HepG2 (cell line): ENCODE data around the gene CERT1. TPM values are rescaled to one million over a fixed set of nuclear protein-coding genes. Genes with fewer than 3 reads are reported as not detected.

Experiments used
- ATAC-seq: fragments of 200-7000 bp; cut with Tn5 transposase; 3 replicates; pipeline ENCODE4 v1.9.1; 2020; ENCODE audit warnings: mild to moderate bottlenecking, moderate library complexity
- BruUV-seq: library from RNA; stranded (reverse); fragments of 400-500 nt; replicated peaks from 2 replicates; lab custom pipeline; 2021; lab: Mats Ljungman, UMichigan
- CTCF ChIA-PET: fragments of 300-600 bp; formaldehyde crosslinking; extraction: SDS; loops from one replicate; lab custom pipeline; 2021; ENCODE audit warnings: low total read pairs, inconsistent platforms, low intra/inter-chr PET ratio; lab: Yijun Ruan, JAX
- POLR2A ChIA-PET: fragments of 350-600 bp; sonication (Branson Sonifier 250); formaldehyde crosslinking; loops from one replicate; lab custom pipeline; 2020; ENCODE audit warnings: antibody characterized with exemption, inconsistent platforms; lab: Yijun Ruan, JAX
- DNase-seq: peaks from one replicate; pipeline ENCODE4 v3.0.0-alpha.2; 2015; ENCODE audit warnings: low spot score
- FAIRE-seq: peaks from 3 replicates; lab custom pipeline; 2011; peaks lifted over from hg19 to GRCh38; lab: Jason Lieb, UNC
- H2AFZ ChIP-seq: one replicate; pipeline ENCODE4 v1.6.1; 2011; ENCODE audit warnings: low read length, inconsistent platforms
- H3K27ac ChIP-seq: fragments of 300-600 bp; 3 replicates; pipeline ENCODE4 v1.8.0; 2011; ENCODE audit warnings: mixed run types, mild to moderate bottlenecking, mixed read lengths, low read length, inconsistent platforms; ENCODE audit not compliant: insufficient read depth; ENCODE audit errors: extremely low read length
- H3K27me3 ChIP-seq, 2 experiments: fragments of 200-600 bp in 1 of 2; 2 replicates in 1 of 2; 3 replicates in 1 of 2; pipeline versions ENCODE4 v1.6.0 to v1.8.0; 2011; ENCODE audit warnings: low read length in 2 of 2, mild to moderate bottlenecking in 2 of 2, moderate library complexity in 2 of 2, inconsistent platforms in 1 of 2; ENCODE audit not compliant: insufficient read depth in 2 of 2, control insufficient read depth in 1 of 2
- H3K36me3 ChIP-seq, 2 experiments: fragments of 200-600 bp in 1 of 2; replicated peaks in 1 of 2; 2 replicates in 1 of 2; 3 replicates in 1 of 2; pipeline versions ENCODE4 v1.5.1 to v1.8.0; 2011; ENCODE audit warnings: low read length in 2 of 2, inconsistent platforms in 1 of 2; ENCODE audit not compliant: insufficient read depth in 2 of 2, control insufficient read depth in 1 of 2
- H3K4me1 ChIP-seq: 2 replicates; pipeline ENCODE4 v1.5.1; 2012; ENCODE audit warnings: low read length, inconsistent platforms; ENCODE audit not compliant: insufficient read depth
- H3K4me2 ChIP-seq: 2 replicates; pipeline ENCODE4 v1.6.0; 2011; ENCODE audit warnings: low read depth, low read length, inconsistent platforms
- H3K4me3 ChIP-seq, 3 experiments: fragments of 200-600 bp in 1 of 3; sonication (generic), shearing (Covaris generic) in 1 of 3; replicated peaks in 1 of 3; 2 replicates each; pipeline ENCODE4 v1.5.1; 2011 to 2016; ENCODE audit warnings: low read length in 3 of 3, inconsistent platforms in 2 of 3, low read depth in 2 of 3, mild to moderate bottlenecking in 2 of 3, control low read depth in 1 of 3, mixed read lengths in 1 of 3; ENCODE audit not compliant: insufficient read depth in 1 of 3
- H3K79me2 ChIP-seq: one replicate; pipeline ENCODE4 v1.6.1; 2011; ENCODE audit warnings: low read length, inconsistent platforms; ENCODE audit not compliant: insufficient read depth
- H3K9ac ChIP-seq: 2 replicates; pipeline ENCODE4 v1.6.0; 2011; ENCODE audit warnings: mild to moderate bottlenecking, low read depth, low read length, inconsistent platforms; ENCODE audit not compliant: insufficient read depth
- H3K9me3 ChIP-seq: 2 replicates; pipeline ENCODE4 v1.5.1; 2012; ENCODE audit warnings: mild to moderate bottlenecking, low read length
- H4K20me1 ChIP-seq: 2 replicates; pipeline ENCODE4 v1.6.0; 2011; ENCODE audit warnings: inconsistent platforms, mild to moderate bottlenecking, low read length, moderate library complexity; ENCODE audit not compliant: insufficient read depth
- CBX1 ChIP-seq: IDR thresholded peaks from one replicate; pipeline ENCODE4 v1.6.1; 2016; ENCODE audit warnings: antibody characterized with exemption, low read depth
- DR1 ChIP-seq: sonication (generic); formaldehyde crosslinking; IDR thresholded peaks from 2 replicates; pipeline ENCODE4 v1.8.0; 2021; ENCODE audit warnings: mild to moderate bottlenecking, missing genetic modification reagents, inconsistent platforms
- HNRNPH1 ChIP-seq: fragments of 200-400 bp; formaldehyde crosslinking; optimal IDR thresholded peaks from 2 replicates; pipeline ENCODE3; 2017; ENCODE audit warnings: mild to moderate bottlenecking, low read depth, low read length
- KLF13 ChIP-seq: sonication (generic); formaldehyde crosslinking; IDR thresholded peaks from 2 replicates; pipeline ENCODE4 v1.4.0; 2020; ENCODE audit warnings: mild to moderate bottlenecking, missing genetic modification reagents
- NFIC ChIP-seq: IDR thresholded peaks from 2 replicates; pipeline ENCODE4 v1.6.1; 2012; ENCODE audit warnings: mild to moderate bottlenecking, low read length, inconsistent platforms
- NRL ChIP-seq: sonication (generic); formaldehyde crosslinking; IDR thresholded peaks from 2 replicates; pipeline ENCODE4 v1.5.0; 2020; ENCODE audit warnings: missing genetic modification reagents, mild to moderate bottlenecking, moderate library complexity, borderline replicate concordance
- ZNF207 ChIP-seq: fragments of 450-650 bp; IDR thresholded peaks from 2 replicates; pipeline ENCODE4 v1.6.1; 2016; ENCODE audit warnings: antibody characterized with exemption, borderline replicate concordance
- ZSCAN12 ChIP-seq: sonication (generic); formaldehyde crosslinking; IDR thresholded peaks from 2 replicates; pipeline ENCODE4 v1.9.0; 2021; ENCODE audit warnings: mild to moderate bottlenecking, missing genetic modification reagents
- WGBS: methylation state at CpG from one replicate; pipeline ENCODE4 v1.1.6; 2017; ENCODE audit warnings: low lambda C conversion rate; 5-methylcytosine and 5-hydroxymethylcytosine counted together
- in situ Hi-C: cut with HindIII; loops from 2 replicates; pipeline ENCODE4 v1.10.0; 2017; ENCODE audit warnings: low pct_unique_long_range_greater_than_20kb; ENCODE audit not compliant: extremely low pct_ligation_motif_present
- intact Hi-C: fragments of 100-400 bp; cut with micrococcal nuclease; formaldehyde crosslinking; loops from one replicate; pipeline ENCODE4 v1.10.0; 2022; ENCODE audit not compliant: unreplicated experiment
- polyA plus RNA-seq, 8 experiments: library from polyadenylated mRNA; depleted of rRNA in 3 of 8; stranded (reverse) in 7 of 8; unstranded in 1 of 8; fragments of >200 nt; fragmentation: Illumina TruSeq in 4 of 8; extraction: Trizol in 4 of 8; gene quantifications; 2 replicates each; pipeline versions ENCODE4 v1.2.1 to v1.2.3, GENCODE V29; 2011 to 2016; ENCODE audit warnings: low read depth in 4 of 8, missing spikeins in 1 of 8, mixed read lengths in 1 of 8; ENCODE audit not compliant: insufficient read depth in 1 of 8
- total RNA-seq, 5 experiments: library from RNA; depleted of rRNA; stranded (reverse); fragments of >200 nt; fragmentation: Illumina TruSeq; extraction: Trizol; gene quantifications; 2 replicates each; pipeline ENCODE4 v1.2.3, GENCODE V29; 2016; ENCODE audit warnings: low read depth in 1 of 5
- TF ChIP-seq, protein P1 (sequence below): sonication (generic); formaldehyde crosslinking; IDR thresholded peaks from 2 replicates; pipeline ENCODE4 v1.5.0; 2020; ENCODE audit warnings: missing genetic modification reagents, mild to moderate bottlenecking, borderline replicate concordance
- TF ChIP-seq, protein P2 (sequence below): sonication (generic); formaldehyde crosslinking; IDR thresholded peaks from 2 replicates; pipeline ENCODE4 v1.5.1; 2020; ENCODE audit warnings: mild to moderate bottlenecking, missing genetic modification reagents

CERT1 gene
- total and polyA plus RNA-seq, 2 of the 13 experiments (the other 11 are each of a cell fraction or from before 2014, with no cell fraction given) = 8.2 to 12.7 TPM

DNA sequence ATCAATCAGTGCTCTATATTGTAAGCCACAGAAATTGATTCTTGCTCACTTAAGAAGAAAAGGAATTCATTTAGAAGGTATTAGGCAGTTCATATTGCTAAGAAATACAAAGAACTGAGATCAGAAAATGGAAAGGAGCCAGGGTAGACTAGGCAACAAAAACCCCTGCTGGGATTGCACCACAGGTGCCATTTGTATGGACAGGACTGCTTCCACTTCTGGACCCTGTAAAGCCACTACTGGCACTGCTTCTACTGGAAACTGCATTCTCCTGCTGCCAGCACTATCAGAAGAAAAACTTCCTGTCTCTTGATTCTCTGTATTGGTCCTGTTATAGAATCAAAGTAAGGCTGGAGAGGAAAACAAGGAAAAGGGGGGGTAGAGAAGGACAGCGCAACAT is 45.9 kb downstream of the CERT1 start:
- H3K9ac ChIP-seq = no peak overlapping the region
- H3K27me3 ChIP-seq = no peaks in the 10 kb centered on the region
- intact Hi-C loops = no loop called here
- BruUV-seq = no TSS peak
- TF ChIP-seq HNRNPH1 (no peak), NRL (CRISPR knock-in tag) (no peak), NFIC (no peak), ZSCAN12 (CRISPR knock-in tag) (no peak), CBX1 (no peak), ZNF207 (no peak), KLF13 (no peak), DR1 (CRISPR knock-in tag) (no peak)
- TF ChIP-seq, protein P1, sequence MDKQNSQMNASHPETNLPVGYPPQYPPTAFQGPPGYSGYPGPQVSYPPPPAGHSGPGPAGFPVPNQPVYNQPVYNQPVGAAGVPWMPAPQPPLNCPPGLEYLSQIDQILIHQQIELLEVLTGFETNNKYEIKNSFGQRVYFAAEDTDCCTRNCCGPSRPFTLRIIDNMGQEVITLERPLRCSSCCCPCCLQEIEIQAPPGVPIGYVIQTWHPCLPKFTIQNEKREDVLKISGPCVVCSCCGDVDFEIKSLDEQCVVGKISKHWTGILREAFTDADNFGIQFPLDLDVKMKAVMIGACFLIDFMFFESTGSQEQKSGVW = no peak
- TF ChIP-seq, protein P2, sequence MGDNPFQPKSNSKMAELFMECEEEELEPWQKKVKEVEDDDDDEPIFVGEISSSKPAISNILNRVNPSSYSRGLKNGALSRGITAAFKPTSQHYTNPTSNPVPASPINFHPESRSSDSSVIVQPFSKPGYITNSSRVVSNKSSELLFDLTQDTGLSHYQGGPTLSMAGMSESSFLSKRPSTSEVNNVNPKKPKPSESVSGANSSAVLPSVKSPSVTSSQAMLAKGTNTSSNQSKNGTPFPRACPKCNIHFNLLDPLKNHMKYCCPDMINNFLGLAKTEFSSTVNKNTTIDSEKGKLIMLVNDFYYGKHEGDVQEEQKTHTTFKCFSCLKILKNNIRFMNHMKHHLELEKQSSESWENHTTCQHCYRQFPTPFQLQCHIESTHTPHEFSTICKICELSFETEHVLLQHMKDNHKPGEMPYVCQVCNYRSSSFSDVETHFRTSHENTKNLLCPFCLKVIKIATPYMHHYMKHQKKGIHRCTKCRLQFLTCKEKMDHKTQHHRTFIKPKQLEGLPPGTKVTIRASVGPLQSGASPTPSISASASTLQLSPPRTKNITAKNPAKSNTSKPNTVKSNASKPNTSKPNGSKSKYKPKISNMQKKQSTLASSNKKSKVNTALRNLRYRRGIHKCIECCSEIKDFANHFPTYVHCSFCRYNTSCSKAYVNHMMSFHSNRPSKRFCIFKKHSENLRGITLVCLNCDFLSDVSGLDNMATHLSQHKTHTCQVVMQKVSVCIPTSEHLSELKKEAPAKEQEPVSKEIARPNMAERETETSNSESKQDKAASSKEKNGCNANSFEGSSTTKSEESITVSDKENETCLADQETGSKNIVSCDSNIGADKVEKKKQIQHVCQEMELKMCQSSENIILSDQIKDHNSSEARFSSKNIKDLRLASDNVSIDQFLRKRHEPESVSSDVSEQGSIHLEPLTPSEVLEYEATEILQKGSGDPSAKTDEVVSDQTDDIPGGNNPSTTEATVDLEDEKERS = no peak
- TF ChIP-seq, all 625 proteins: peak for 0
- ATAC-seq (no peak), DNase-seq (no peak), FAIRE-seq (no peak)
- H3K4me2 ChIP-seq = no peak overlapping the region
- peaks cover 17% of the 10 kb centered on the region; the same call in 1 of the 2 replicates for H3K9me3 ChIP-seq
- 0 out of 5 replicates have a peak, but pooled peaks cover 0 to 3% of the 10 kb centered on the region in 2 experiments for H3K36me3 ChIP-seq
- peaks cover 14% of the 10 kb centered on the region for H3K4me1 ChIP-seq
- H4K20me1 ChIP-seq = peaks cover 12% of the 10 kb centered on the region; the same call in 1 of the 2 replicates
- H2AFZ ChIP-seq = no peak overlapping the region
- in situ Hi-C loops = no loop called here
- no peak overlapping the region for H3K4me3 ChIP-seq
- H3K79me2 ChIP-seq = peaks cover 17% of the 10 kb centered on the region
- 97% methylated on average over 1 of the region's 1 CpG for WGBS
- CTCF ChIA-PET = no interaction called here
- POLR2A ChIA-PET = no interaction called here
- no peak overlapping the region for H3K27ac ChIP-seq
